Fibroblast of mammary gland (primary cell): ENCODE results near the gene LYPD3.

ENCODE experiments used
- DNase-seq: peaks from one replicate; pipeline ENCODE4 v3.0.0-alpha.2; 2010; ENCODE audit warnings: low read depth
- H3K4me3 ChIP-seq: 2 replicates; pipeline ENCODE4 v1.5.1; 2011; ENCODE audit warnings: low read depth, mild to moderate bottlenecking, low read length, moderate library complexity; ENCODE audit not compliant: control insufficient read depth
- CTCF ChIP-seq: conservative IDR thresholded peaks from 2 replicates; pipeline ENCODE4 v1.5.1; 2011; ENCODE audit warnings: low read depth, low read length, inconsistent platforms; ENCODE audit not compliant: control insufficient read depth, insufficient read depth

LYPD3 gene

DNA sequence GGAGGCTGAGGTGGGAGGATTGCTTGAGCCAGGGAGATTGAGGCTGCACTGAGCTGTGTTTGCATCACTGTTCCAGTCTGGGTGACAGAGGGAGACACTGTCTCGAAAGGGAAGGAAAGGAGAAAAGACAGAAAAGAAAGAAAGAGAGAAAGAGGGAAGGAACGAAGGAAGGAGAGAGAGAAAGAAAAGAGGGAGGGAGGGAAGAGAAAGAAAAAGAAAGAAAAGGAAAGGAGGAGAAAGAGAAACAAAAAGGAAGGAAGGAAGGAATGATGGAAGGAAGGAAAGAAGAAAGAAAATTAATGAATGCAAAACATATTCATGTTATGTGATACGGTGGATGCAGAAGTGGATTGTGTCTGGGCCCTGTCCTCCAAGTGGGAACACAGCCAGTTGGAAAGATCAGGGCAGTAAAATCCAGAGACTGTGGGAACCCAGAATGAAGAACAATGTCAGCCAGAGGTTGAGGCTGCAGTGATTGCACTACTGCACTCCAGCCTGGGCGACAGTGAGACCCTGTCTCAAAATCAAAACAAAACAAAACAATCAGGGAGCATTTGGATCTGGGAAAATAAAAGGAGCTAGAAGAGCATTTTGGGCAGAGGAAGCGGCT, 32.9 kb upstream of the LYPD3 start:
- no peak for TF ChIP-seq CTCF
- DNase-seq, result no peak
- H3K4me3 ChIP-seq, result no peak overlapping the region

- H3K4me3 ChIP-seq, result no peak overlapping the region
- DNase-seq, result no peak
- TF ChIP-seq CTCF, result no peak
Measured at GRCh38 chr19:43496960-43497359, 31.6 kb upstream of the LYPD3 start.

GRCh38 chr19:43495082-43495481, 29.7 kb upstream of the LYPD3 start:
- no peak for TF ChIP-seq CTCF
- no peak for DNase-seq

DNA sequence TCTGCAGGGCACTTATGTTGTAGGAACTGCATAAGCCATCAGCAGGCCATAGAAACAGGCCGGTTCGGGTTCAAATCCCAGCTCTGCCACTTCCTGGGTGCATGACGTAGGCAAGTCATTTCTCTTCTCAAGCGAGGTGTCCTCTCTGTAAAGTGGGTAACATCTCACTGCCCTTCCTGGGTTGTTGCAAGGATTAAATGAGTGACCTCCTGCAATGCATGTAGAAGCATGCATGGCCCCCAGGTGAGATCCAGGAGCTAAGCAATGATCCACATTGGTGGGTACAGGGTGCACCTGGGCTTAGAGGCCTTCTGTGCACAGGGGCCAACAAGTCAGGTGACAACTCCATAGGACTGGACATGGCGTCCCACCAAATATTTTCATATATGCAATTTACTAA, 25.4 kb upstream of the LYPD3 start:
- no peak for DNase-seq
- no peak for TF ChIP-seq CTCF
- H3K4me3 ChIP-seq, result no peak overlapping the region

More at GRCh38 chr19:43495082-43495481, 29.7 kb upstream of the LYPD3 start:
- no peak overlapping the region for H3K4me3 ChIP-seq

DNA sequence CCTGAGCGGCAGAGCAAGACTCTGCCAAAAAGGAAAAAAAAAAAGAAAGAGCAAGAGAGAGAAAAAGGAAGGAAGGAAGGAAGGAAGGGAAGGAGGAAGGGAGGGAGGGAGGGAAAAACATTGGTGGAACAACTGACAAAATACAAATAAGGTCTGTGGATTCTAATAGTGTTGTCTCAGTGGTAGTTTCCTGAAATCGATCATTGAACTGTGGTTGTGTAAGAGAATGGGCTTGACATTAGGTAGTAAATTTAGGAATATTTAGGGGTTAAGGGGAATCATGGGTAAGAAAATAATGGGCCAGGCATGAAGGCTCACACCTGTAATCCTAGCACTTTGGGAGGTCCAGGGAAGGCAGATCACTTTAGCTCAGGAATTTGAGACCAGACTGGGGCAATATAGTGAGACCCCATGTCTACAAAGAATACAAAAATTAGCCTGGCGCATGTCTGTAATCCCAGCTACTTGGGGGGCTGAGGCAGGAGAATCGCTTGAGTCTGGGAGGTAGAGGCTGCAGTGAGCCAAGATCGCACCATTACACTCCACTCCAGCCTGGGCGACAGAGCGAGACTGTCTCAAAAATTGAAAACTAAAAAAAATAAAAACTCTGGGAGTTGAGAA, 24.7 kb upstream of the LYPD3 start:
- H3K4me3 ChIP-seq, result no peak overlapping the region
- TF ChIP-seq CTCF, result no peak
- DNase-seq, result no peak

- DNase-seq, result no peak
- TF ChIP-seq CTCF, result no peak
Measured at GRCh38 chr19:43489310-43489709, 23.9 kb upstream of the LYPD3 start.

More at GRCh38 chr19:43489310-43489709, 23.9 kb upstream of the LYPD3 start:
- no peak overlapping the region for H3K4me3 ChIP-seq
